GM21825 (cell line): ENCODE results near the gene IGSF3.
"Not testable (repeated sequence)": the region's sequence is repeated elsewhere in the genome, so short reads cannot be mapped to it uniquely, and the experiment has no call there.

Source experiments
- ATAC-seq: cut with Tn5 transposase; IDR thresholded peaks from one replicate; pipeline ENCODE4 v1.9.1; 2021; ENCODE audit warnings: mild to moderate bottlenecking, moderate library complexity; ENCODE audit not compliant: unreplicated experiment

The IGSF3 gene

GRCh38 chr1:116664366-116664977 is 3.1 kb downstream of the IGSF3 start:
- no peak for ATAC-seq

GRCh38 chr1:116663821-116664220 is 3.7 kb downstream of the IGSF3 start:
- no peak for ATAC-seq

- no peak for ATAC-seq
Measured at GRCh38 chr1:116661633-116662032, 5.9 kb downstream of the IGSF3 start.

- not testable (repeated sequence) for ATAC-seq
Measured at GRCh38 chr1:116658645-116659044, 8.9 kb downstream of the IGSF3 start.

GRCh38 chr1:116657836-116658235 is 9.7 kb downstream of the IGSF3 start:
- ATAC-seq = not testable (repeated sequence)

- no peak for ATAC-seq
Measured at GRCh38 chr1:116654351-116654750, 13.2 kb downstream of the IGSF3 start.

GRCh38 chr1:116652598-116652997 is 14.9 kb downstream of the IGSF3 start:
- not testable (repeated sequence) for ATAC-seq

GRCh38 chr1:116650781-116651180 is 16.8 kb downstream of the IGSF3 start:
- ATAC-seq = not testable (repeated sequence)

- ATAC-seq = not testable (repeated sequence)
Measured at GRCh38 chr1:116649041-116649440, 18.5 kb downstream of the IGSF3 start.

GRCh38 chr1:116648325-116648724 is 19.2 kb downstream of the IGSF3 start:
- not testable (repeated sequence) for ATAC-seq

GRCh38 chr1:116647186-116647585 is 20.3 kb downstream of the IGSF3 start:
- not testable (repeated sequence) for ATAC-seq

- ATAC-seq = not testable (repeated sequence)
Measured at GRCh38 chr1:116646673-116647170, 20.8 kb downstream of the IGSF3 start.

- ATAC-seq = not testable (repeated sequence)
Measured at GRCh38 chr1:116645802-116646672, 21.5 kb downstream of the IGSF3 start.

- ATAC-seq = not testable (repeated sequence)
Measured at GRCh38 chr1:116644993-116645392, 22.5 kb downstream of the IGSF3 start.

- not testable (repeated sequence) for ATAC-seq
Measured at GRCh38 chr1:116644096-116644495, 23.4 kb downstream of the IGSF3 start.

GRCh38 chr1:116643281-116643751 is 24.2 kb downstream of the IGSF3 start:
- ATAC-seq = not testable (repeated sequence)

- not testable (repeated sequence) for ATAC-seq
Measured at GRCh38 chr1:116642311-116643280, 24.9 kb downstream of the IGSF3 start.

- ATAC-seq = not testable (repeated sequence)
Measured at GRCh38 chr1:116637583-116637982, 29.9 kb downstream of the IGSF3 start.

GRCh38 chr1:116636584-116636983 is 30.9 kb downstream of the IGSF3 start:
- not testable (repeated sequence) for ATAC-seq

- not testable (repeated sequence) for ATAC-seq
Measured at GRCh38 chr1:116634386-116634785, 33.1 kb downstream of the IGSF3 start.
